GM10847 (cell line): Measurements from ENCODE around the gene FBXW8.

Experiments
- POLR2A ChIP-seq: IDR thresholded peaks from 2 replicates; pipeline ENCODE4 v1.6.1; 2011; ENCODE audit not compliant: insufficient read length; ENCODE audit errors: extremely low read depth

The FBXW8 gene

GRCh38 chr12:116955382-116956021, 44.8 kb downstream of the FBXW8 start:
- TF ChIP-seq POLR2A: no peak

GRCh38 chr12:116958402-116959197, 47.9 kb downstream of the FBXW8 start:
- TF ChIP-seq POLR2A: no peak

GRCh38 chr12:116959198-116959460, 48.4 kb downstream of the FBXW8 start:
- TF ChIP-seq POLR2A: no peak

GRCh38 chr12:116959845-116960514, 49.2 kb downstream of the FBXW8 start:
- no peak for TF ChIP-seq POLR2A

- no peak for TF ChIP-seq POLR2A
These were observed 51.4 kb downstream of the FBXW8 start for GRCh38 chr12:116962197-116962596.

GRCh38 chr12:116962783-116963356, 52.1 kb downstream of the FBXW8 start:
- TF ChIP-seq POLR2A: no peak

- no peak for TF ChIP-seq POLR2A
These were observed 53.6 kb downstream of the FBXW8 start for GRCh38 chr12:116964054-116965050.

- TF ChIP-seq POLR2A: no peak
These were observed 58.2 kb downstream of the FBXW8 start for GRCh38 chr12:116968986-116969385.

GRCh38 chr12:116969615-116970585, 59.1 kb downstream of the FBXW8 start:
- TF ChIP-seq POLR2A: no peak

GRCh38 chr12:116971222-116971621, 60.5 kb downstream of the FBXW8 start:
- no peak for TF ChIP-seq POLR2A

GRCh38 chr12:116975779-116976393, 65.1 kb downstream of the FBXW8 start:
- TF ChIP-seq POLR2A: no peak

GRCh38 chr12:116977465-116978380, 67.0 kb downstream of the FBXW8 start:
- TF ChIP-seq POLR2A: no peak
